Endothelial cell of umbilical vein (primary cell): Measurements from ENCODE around the gene TLR5. TPM values are rescaled to one million over a fixed set of nuclear protein-coding genes. Genes with fewer than 3 reads are reported as not detected.

Experiments used
- BruUV-seq: library from RNA; stranded (reverse); fragments of 400-500 nt; replicated peaks from 2 replicates; lab custom pipeline; 2021; lab: Mats Ljungman, UMichigan
- CTCF ChIA-PET: fragments of 300-600, 350-600 bp; sonication (Branson Sonifier 250); formaldehyde crosslinking; loops from one replicate; lab custom pipeline; 2021; ENCODE audit warnings: antibody characterized with exemption, inconsistent platforms; lab: Charles Lee
- POLR2A ChIA-PET: fragments of 300-600, 350-600 bp; sonication (Branson Sonifier 250); formaldehyde crosslinking; loops from one replicate; lab custom pipeline; 2021; ENCODE audit warnings: antibody characterized with exemption, inconsistent platforms; lab: Charles Lee
- DNase-seq: peaks from one replicate; pipeline ENCODE4 v3.0.0-alpha.2; 2011; ENCODE audit warnings: low read depth, low spot score
- FAIRE-seq: peaks from 2 replicates; lab custom pipeline; 2011; peaks lifted over from hg19 to GRCh38; lab: Jason Lieb, UNC
- H2AFZ ChIP-seq: 2 replicates; pipeline ENCODE4 v1.6.0; 2012; ENCODE audit warnings: low read depth, low read length, control low read depth, inconsistent platforms
- H3K27ac ChIP-seq: 2 replicates; pipeline ENCODE4 v1.5.1; 2011; ENCODE audit warnings: low read depth, mild to moderate bottlenecking, control low read depth, low read length, moderate library complexity; ENCODE audit not compliant: insufficient read depth
- H3K27me3 ChIP-seq, 2 experiments: 2 replicates each; pipeline versions ENCODE4 v1.6.0 to v1.6.1; 2011; ENCODE audit warnings: low read length in 2 of 2, mixed read lengths in 1 of 2; ENCODE audit not compliant: control insufficient read depth in 2 of 2, insufficient read depth in 2 of 2
- H3K36me3 ChIP-seq, 2 experiments: 2 replicates in 1 of 2; 3 replicates in 1 of 2; pipeline ENCODE4 v1.5.1; 2011; ENCODE audit warnings: low read length in 2 of 2, mild to moderate bottlenecking in 1 of 2, moderate library complexity in 1 of 2; ENCODE audit not compliant: control insufficient read depth in 2 of 2, insufficient read depth in 2 of 2; ENCODE audit errors: extremely low read depth in 1 of 2
- H3K4me1 ChIP-seq: 3 replicates; pipeline ENCODE4 v1.5.1; 2011; ENCODE audit warnings: mild to moderate bottlenecking, low read length; ENCODE audit not compliant: control insufficient read depth, insufficient read depth; ENCODE audit errors: extremely low read depth
- H3K4me2 ChIP-seq: 2 replicates; pipeline ENCODE4 v1.6.1; 2011; ENCODE audit warnings: low read length, control low read depth, mixed read lengths; ENCODE audit not compliant: insufficient read depth
- H3K4me3 ChIP-seq, 3 experiments: fragments of 200-600 bp in 1 of 3; sonication (generic), shearing (Covaris generic) in 1 of 3; replicated peaks in 1 of 3; 2 replicates each; pipeline ENCODE4 v1.5.1; 2011 to 2016; ENCODE audit warnings: control low read depth in 3 of 3, low read length in 3 of 3, mild to moderate bottlenecking in 2 of 3, inconsistent platforms in 1 of 3, low read depth in 1 of 3, moderate library complexity in 1 of 3; ENCODE audit not compliant: insufficient read depth in 1 of 3
- H3K79me2 ChIP-seq: 2 replicates; pipeline ENCODE4 v1.6.0; 2012; ENCODE audit warnings: low read length, inconsistent platforms; ENCODE audit not compliant: control insufficient read depth, insufficient read depth
- H3K9ac ChIP-seq: replicated peaks from 2 replicates; pipeline ENCODE3; 2011; ENCODE audit warnings: low read length, control low read depth; ENCODE audit not compliant: insufficient read depth; ENCODE audit errors: extremely low read depth
- H3K9me1 ChIP-seq: replicated peaks from 3 replicates; pipeline ENCODE4 v1.6.0; 2011; ENCODE audit warnings: mild to moderate bottlenecking, low read length; ENCODE audit not compliant: control insufficient read depth, insufficient read depth; ENCODE audit errors: extremely low read depth
- H3K9me3 ChIP-seq: replicated peaks from 2 replicates; pipeline ENCODE4 v1.5.1; 2012; ENCODE audit warnings: low read length, inconsistent platforms; ENCODE audit not compliant: control insufficient read depth, insufficient read depth
- H4K20me1 ChIP-seq: replicated peaks from 2 replicates; pipeline ENCODE3; 2011; ENCODE audit warnings: mild to moderate bottlenecking, low read length; ENCODE audit not compliant: control insufficient read depth, insufficient read depth; ENCODE audit errors: extremely low read depth
- CTCF ChIP-seq, 2 donors: IDR thresholded peaks; 1 replicate in 1 of 2; 2 replicates in 1 of 2; pipeline ENCODE4 v1.5.1; 2011; ENCODE audit warnings: low read length in 2 of 2, mild to moderate bottlenecking in 2 of 2, moderate library complexity in 2 of 2, control low read depth in 1 of 2, inconsistent platforms in 1 of 2, low read depth in 1 of 2; ENCODE audit not compliant: insufficient read depth in 1 of 2; ENCODE audit errors: extremely low read depth in 1 of 2
- EZH2 ChIP-seq: IDR thresholded peaks from 2 replicates; pipeline ENCODE4 v1.6.1; 2012; ENCODE audit warnings: borderline replicate concordance, low read depth, mild to moderate bottlenecking, moderate library complexity, low read length, inconsistent platforms; ENCODE audit not compliant: severe bottlenecking
- FOS ChIP-seq: IDR thresholded peaks from 2 replicates; pipeline ENCODE4 v1.6.1; 2011; ENCODE audit warnings: mild to moderate bottlenecking, low read length, moderate library complexity, borderline replicate concordance; ENCODE audit not compliant: insufficient read depth
- GATA2 ChIP-seq: IDR thresholded peaks from 2 replicates; pipeline ENCODE4 v1.7.0; 2011; ENCODE audit warnings: low read depth, mild to moderate bottlenecking, moderate library complexity, mixed read lengths, low read length; ENCODE audit not compliant: insufficient read length, insufficient read depth
- JUN ChIP-seq: IDR thresholded peaks from 2 replicates; pipeline ENCODE4 v1.6.1; 2011; ENCODE audit warnings: borderline replicate concordance, low read depth; ENCODE audit not compliant: insufficient read length, insufficient read depth
- MAX ChIP-seq: IDR thresholded peaks from 2 replicates; pipeline ENCODE4 v1.6.1; 2011; ENCODE audit not compliant: insufficient read depth, insufficient read length
- MYC ChIP-seq: IDR thresholded peaks from one replicate; pipeline ENCODE4 v1.6.1; 2011; ENCODE audit warnings: mild to moderate bottlenecking, low read depth, low read length
- POLR2A ChIP-seq: IDR thresholded peaks from 2 replicates; pipeline ENCODE4 v1.6.1; 2012; ENCODE audit warnings: low read depth, mild to moderate bottlenecking, control low read depth, low read length
- POLR2AphosphoS5 ChIP-seq: IDR thresholded peaks from 2 replicates; pipeline ENCODE4 v1.6.1; 2012; ENCODE audit warnings: low read depth, mild to moderate bottlenecking, control low read depth, low read length, moderate library complexity; ENCODE audit not compliant: insufficient read depth
- dilution Hi-C: fragments of 300-500 bp; cut with MboI; formaldehyde crosslinking; loops from one replicate; pipeline ENCODE4 v1.15.0; 2019; ENCODE audit warnings: low sequenced_read_pairs; ENCODE audit not compliant: extremely low pct_ligation_motif_present
- intact Hi-C: fragments of 100-400 bp; cut with micrococcal nuclease; formaldehyde crosslinking; loops from one replicate; pipeline ENCODE4 v1.10.0; 2022
- polyA plus RNA-seq, 4 experiments: library from polyadenylated mRNA; depleted of rRNA in 3 of 4; stranded (reverse) in 3 of 4; unstranded in 1 of 4; fragments of >200 nt; gene quantifications; 2 replicates each; pipeline versions ENCODE4 v1.2.1 to v1.2.3, GENCODE V29; 2011 to 2012; ENCODE audit warnings: missing spikeins in 1 of 4
- total RNA-seq: library from RNA; stranded (reverse); gene quantifications from 2 replicates; pipeline ENCODE4 v1.2.3, GENCODE V29; 2021

The TLR5 gene
- total and polyA plus RNA-seq, 2 donors (not counting 3 experiments of a cell fraction or from before 2014, with no cell fraction given), result 0.15 to 0.25 TPM

- ChIA-PET CTCF (interaction anchor here (1.5 kb wide), 1 partner anchor 62 kb away, joined by 5 read pairs; no protein-coding TSS in a partner anchor), POLR2A (no interaction called here)
- dilution Hi-C loops, result no loop called here
- peaks cover 0 to 3% of the 10 kb centered on the region in 2 experiments for H3K27me3 ChIP-seq
- H3K36me3 ChIP-seq, result no peaks in the 10 kb centered on the region
- FAIRE-seq, result no peak
- no peak overlapping the region for H3K4me2 ChIP-seq
- H2AFZ ChIP-seq, result no peak overlapping the region
- no peaks in the 10 kb centered on the region for H3K9me3 ChIP-seq
- no TSS peak for BruUV-seq
- no peak overlapping the region for H3K27ac ChIP-seq
- H4K20me1 ChIP-seq, result no peaks in the 10 kb centered on the region
- no peaks in the 10 kb centered on the region for H3K9me1 ChIP-seq
- no peak overlapping the region for H3K9ac ChIP-seq
- no peaks in the 10 kb centered on the region for H3K79me2 ChIP-seq
- no peak overlapping the region for H3K4me3 ChIP-seq
- no peaks in the 10 kb centered on the region for H3K4me1 ChIP-seq
- no peak for DNase-seq
- intact Hi-C loops, result no loop called here
- no peak for TF ChIP-seq POLR2AphosphoS5
- TF ChIP-seq EZH2, result no peak
- no peak for TF ChIP-seq JUN
- no peak for TF ChIP-seq GATA2
- no peak for TF ChIP-seq CTCF (IDR thresholded peaks at IDR 0.05; ENCODE audit: extremely low read depth in 1 of 2, insufficient read depth in 1 of 2, low read depth in 1 of 2, low read length in 2 of 2)
- no peak for TF ChIP-seq MYC
- TF ChIP-seq FOS, result no peak
- TF ChIP-seq POLR2A, result no peak
- no peak for TF ChIP-seq MAX
These were observed 80.9 kb downstream of the TLR5 start for GRCh38 chr1:223062177-223062576.
